Ishikawa (cell line): Measurements from ENCODE around the gene SFT2D1.

Experiments used
- CEBPB ChIP-seq: IDR thresholded peaks from 2 replicates; pipeline ENCODE4 v1.6.1; 2012
- CREB1 ChIP-seq: IDR thresholded peaks from 2 replicates; pipeline ENCODE4 v1.6.1; 2012; ENCODE audit warnings: low read depth
- EGR1 ChIP-seq: IDR thresholded peaks from 2 replicates; pipeline ENCODE4 v1.6.1; 2012
- EP300 ChIP-seq: IDR thresholded peaks from 2 replicates; pipeline ENCODE4 v1.6.1; 2012; ENCODE audit warnings: borderline replicate concordance
- FOXM1 ChIP-seq: IDR thresholded peaks from 2 replicates; pipeline ENCODE4 v1.6.1; 2012; ENCODE audit warnings: low read depth, borderline replicate concordance
- NFIC ChIP-seq: IDR thresholded peaks from 2 replicates; pipeline ENCODE4 v1.6.1; 2012
- RAD21 ChIP-seq: IDR thresholded peaks from 2 replicates; pipeline ENCODE4 v1.6.1; 2012; ENCODE audit warnings: low read depth
- TAF1 ChIP-seq: IDR thresholded peaks from 2 replicates; pipeline ENCODE4 v1.6.1; 2012; ENCODE audit warnings: low read depth, mild to moderate bottlenecking
- TCF12 ChIP-seq: IDR thresholded peaks from 2 replicates; pipeline ENCODE4 v1.6.1; 2012; ENCODE audit warnings: low read depth
- TEAD4 ChIP-seq: IDR thresholded peaks from 2 replicates; pipeline ENCODE4 v1.6.1; 2012
- YY1 ChIP-seq: IDR thresholded peaks from 2 replicates; pipeline ENCODE4 v1.6.1; 2012; ENCODE audit warnings: low read depth
- ZBTB7A ChIP-seq: IDR thresholded peaks from 2 replicates; pipeline ENCODE4 v1.6.1; 2012; ENCODE audit warnings: low read depth
- TF ChIP-seq, protein P1 (sequence below): IDR thresholded peaks from 2 replicates; pipeline ENCODE4 v1.6.1; 2012
- TF ChIP-seq, protein P2 (sequence below): IDR thresholded peaks from 2 replicates; pipeline ENCODE4 v1.6.1; 2012; ENCODE audit warnings: low read depth, mild to moderate bottlenecking
- TF ChIP-seq, protein P3 (sequence below): IDR thresholded peaks from 2 replicates; pipeline ENCODE4 v1.6.1; 2012

Gene SFT2D1

DNA sequence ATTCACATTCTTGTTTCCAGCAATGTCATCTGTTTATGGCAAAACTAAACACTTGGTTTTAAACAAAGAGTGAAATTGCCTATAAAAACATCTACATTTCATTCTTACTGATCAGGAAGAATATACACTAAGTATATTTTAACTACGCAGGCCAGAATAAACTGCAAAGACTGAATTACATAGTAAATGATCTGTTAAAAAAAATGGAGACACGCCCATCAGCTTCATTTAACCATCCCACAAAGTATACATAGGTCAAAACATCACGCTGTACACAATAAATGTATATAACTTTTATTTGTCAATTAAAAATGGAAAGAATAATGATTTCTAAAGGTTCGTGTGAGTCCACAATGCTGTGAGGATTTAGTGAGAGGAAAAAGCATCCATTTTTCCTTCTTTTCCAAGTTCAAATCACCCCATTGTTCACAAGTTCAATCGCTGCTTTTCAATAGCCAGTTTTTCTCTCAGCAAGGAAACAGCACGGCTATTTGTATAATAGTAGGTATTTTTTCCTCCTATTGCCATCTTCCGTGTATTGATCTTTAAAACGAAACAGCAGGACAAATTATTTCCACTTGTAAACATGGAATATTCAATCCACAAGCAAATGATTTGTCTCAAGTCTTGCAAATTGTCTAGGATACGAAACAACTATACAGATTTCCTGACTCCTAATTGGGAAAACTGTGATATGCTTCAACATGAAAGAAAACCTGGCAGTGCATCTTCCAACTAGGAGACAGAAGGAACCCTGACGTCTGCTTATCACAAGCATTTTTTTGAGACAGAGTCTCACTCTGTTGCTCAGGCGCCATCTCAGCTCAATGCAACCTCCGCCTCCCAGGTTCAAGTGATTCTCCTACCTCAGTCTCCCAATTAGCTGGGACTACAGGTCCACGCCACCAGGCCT, 10.6 kb downstream of the SFT2D1 start:
- TF ChIP-seq, protein P1, sequence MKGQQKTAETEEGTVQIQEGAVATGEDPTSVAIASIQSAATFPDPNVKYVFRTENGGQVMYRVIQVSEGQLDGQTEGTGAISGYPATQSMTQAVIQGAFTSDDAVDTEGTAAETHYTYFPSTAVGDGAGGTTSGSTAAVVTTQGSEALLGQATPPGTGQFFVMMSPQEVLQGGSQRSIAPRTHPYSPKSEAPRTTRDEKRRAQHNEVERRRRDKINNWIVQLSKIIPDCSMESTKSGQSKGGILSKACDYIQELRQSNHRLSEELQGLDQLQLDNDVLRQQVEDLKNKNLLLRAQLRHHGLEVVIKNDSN = no peak
- TF ChIP-seq FOXM1 (no peak), TCF12 (no peak), NFIC (no peak), ZBTB7A (no peak), TAF1 (no peak), RAD21 (no peak), CEBPB (no peak), CREB1 (no peak), YY1 (no peak), EP300 (no peak), TEAD4 (no peak), EGR1 (no peak)
- TF ChIP-seq, protein P2, sequence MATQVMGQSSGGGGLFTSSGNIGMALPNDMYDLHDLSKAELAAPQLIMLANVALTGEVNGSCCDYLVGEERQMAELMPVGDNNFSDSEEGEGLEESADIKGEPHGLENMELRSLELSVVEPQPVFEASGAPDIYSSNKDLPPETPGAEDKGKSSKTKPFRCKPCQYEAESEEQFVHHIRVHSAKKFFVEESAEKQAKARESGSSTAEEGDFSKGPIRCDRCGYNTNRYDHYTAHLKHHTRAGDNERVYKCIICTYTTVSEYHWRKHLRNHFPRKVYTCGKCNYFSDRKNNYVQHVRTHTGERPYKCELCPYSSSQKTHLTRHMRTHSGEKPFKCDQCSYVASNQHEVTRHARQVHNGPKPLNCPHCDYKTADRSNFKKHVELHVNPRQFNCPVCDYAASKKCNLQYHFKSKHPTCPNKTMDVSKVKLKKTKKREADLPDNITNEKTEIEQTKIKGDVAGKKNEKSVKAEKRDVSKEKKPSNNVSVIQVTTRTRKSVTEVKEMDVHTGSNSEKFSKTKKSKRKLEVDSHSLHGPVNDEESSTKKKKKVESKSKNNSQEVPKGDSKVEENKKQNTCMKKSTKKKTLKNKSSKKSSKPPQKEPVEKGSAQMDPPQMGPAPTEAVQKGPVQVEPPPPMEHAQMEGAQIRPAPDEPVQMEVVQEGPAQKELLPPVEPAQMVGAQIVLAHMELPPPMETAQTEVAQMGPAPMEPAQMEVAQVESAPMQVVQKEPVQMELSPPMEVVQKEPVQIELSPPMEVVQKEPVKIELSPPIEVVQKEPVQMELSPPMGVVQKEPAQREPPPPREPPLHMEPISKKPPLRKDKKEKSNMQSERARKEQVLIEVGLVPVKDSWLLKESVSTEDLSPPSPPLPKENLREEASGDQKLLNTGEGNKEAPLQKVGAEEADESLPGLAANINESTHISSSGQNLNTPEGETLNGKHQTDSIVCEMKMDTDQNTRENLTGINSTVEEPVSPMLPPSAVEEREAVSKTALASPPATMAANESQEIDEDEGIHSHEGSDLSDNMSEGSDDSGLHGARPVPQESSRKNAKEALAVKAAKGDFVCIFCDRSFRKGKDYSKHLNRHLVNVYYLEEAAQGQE = no peak
- TF ChIP-seq, protein P3, sequence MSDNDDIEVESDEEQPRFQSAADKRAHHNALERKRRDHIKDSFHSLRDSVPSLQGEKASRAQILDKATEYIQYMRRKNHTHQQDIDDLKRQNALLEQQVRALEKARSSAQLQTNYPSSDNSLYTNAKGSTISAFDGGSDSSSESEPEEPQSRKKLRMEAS = no peak

DNA sequence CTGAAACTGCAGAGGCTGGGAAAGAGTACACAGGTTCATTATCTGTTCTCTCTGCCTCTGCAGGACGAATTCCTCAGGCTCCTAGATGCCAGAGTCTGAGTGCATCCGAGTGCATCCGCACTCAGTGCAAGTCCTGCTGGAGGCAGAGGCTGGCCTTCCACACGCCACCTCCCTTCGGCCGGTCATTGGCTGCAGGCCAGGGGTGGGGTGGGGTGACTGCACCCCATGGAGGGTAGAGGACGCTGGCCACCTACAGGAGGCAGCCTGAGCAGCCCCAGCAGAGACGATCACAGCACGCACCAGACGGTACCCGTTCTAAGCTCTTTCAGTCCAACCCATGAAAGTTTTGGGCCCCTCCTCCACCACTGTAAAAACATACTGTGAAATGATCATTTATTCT, 11.7 kb downstream of the SFT2D1 start:
- no peak for TF ChIP-seq TCF12
- TF ChIP-seq, protein P3 = no peak
- TF ChIP-seq FOXM1 = no peak
- TF ChIP-seq TAF1 = no peak
- TF ChIP-seq, protein P1 = no peak
- TF ChIP-seq NFIC = peak; percentile 86
- TF ChIP-seq RAD21 = peak; percentile 38; the same call in 1 of the 2 replicates
- no peak for TF ChIP-seq CREB1
- TF ChIP-seq EP300 = no peak
- no peak for TF ChIP-seq EGR1
- no peak for TF ChIP-seq TEAD4
- TF ChIP-seq, protein P2 = no peak

DNA sequence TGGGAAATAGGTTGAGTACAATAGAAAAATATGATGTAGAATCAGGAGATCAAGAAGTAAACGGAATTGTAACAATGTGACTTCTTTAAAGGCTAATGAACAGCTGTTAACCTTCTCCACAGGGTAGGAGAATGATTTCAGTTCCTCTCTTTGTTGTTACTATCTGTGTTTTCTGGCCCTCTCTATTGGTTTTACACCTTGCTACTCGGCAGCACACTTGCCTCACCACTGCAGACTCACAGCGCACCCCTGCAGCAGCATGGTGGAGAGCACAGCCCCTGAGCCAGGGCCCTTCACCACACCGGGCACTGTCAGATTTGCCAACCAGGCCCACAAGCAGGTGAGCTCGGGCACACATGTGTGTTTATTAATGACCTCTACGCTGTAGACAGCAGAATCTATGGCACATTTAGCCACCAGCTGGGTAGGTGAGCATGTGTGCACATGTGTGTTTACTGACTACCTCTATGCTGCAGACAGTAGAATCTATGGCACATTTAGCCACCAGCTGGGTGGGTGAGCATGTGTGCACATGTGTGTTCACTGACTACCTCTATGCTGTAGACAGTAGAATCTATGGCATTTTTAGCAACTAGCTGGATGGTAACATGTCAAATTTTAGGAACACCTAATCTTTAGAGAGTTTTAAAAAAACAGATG, 16.8 kb downstream of the SFT2D1 start:
- TF ChIP-seq TEAD4 = no peak
- no peak for TF ChIP-seq EP300
- TF ChIP-seq, protein P3 = no peak
- TF ChIP-seq YY1 = no peak
- TF ChIP-seq EGR1 = no peak
- TF ChIP-seq FOXM1 = no peak
- no peak for TF ChIP-seq RAD21
- TF ChIP-seq, protein P1 = no peak
- no peak for TF ChIP-seq TAF1

DNA sequence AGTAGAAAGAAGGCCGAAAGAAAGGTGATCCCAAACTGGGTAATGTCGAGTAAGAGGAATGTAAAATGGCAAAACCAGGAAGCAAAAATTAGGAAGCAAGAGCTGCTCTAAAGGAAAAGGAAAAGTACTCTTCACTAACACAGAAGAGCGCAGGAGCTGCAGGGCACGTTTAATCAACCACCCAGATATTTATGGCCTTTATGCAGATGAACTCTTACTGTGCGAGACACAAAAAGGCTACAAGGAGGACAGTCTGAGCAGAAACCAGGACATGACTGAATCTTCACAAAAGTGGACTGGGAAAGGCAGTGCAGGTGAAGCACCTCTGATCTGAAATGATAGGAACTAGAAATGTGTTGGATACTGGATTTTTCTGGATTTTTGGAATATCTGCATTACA, 18.9 kb downstream of the SFT2D1 start:
- TF ChIP-seq TCF12 = no peak
- TF ChIP-seq ZBTB7A = no peak
- no peak for TF ChIP-seq CEBPB
- TF ChIP-seq RAD21 = no peak
- no peak for TF ChIP-seq TAF1
- TF ChIP-seq EGR1 = no peak
- TF ChIP-seq YY1 = no peak
- TF ChIP-seq, protein P2 = no peak
